Measurements from ENCODE around the gene TTC39C.

The TTC39C gene

GRCh38 chr18:24031916-24032315, 17.4 kb downstream of the TTC39C start:
- no peak overlapping the region for H3K27ac ChIP-seq
- no peak for TF ChIP-seq CTCF (IDR thresholded peaks at IDR 0.05)
- TF ChIP-seq ZFX (IDR thresholded peaks at IDR 0.05; ENCODE audit: borderline replicate concordance) = no peak

GRCh38 chr18:24033641-24034412, 19.3 kb downstream of the TTC39C start:
- TF ChIP-seq CTCF (IDR thresholded peaks at IDR 0.05) (no peak), ZFX (IDR thresholded peaks at IDR 0.05; ENCODE audit: borderline replicate concordance) (no peak)
- H3K27ac ChIP-seq = no peak overlapping the region

GRCh38 chr18:24035316-24035715, 20.8 kb downstream of the TTC39C start:
- TF ChIP-seq CTCF (IDR thresholded peaks at IDR 0.05) (no peak), ZFX (IDR thresholded peaks at IDR 0.05; ENCODE audit: borderline replicate concordance) (no peak)
- no peak overlapping the region for H3K27ac ChIP-seq

- TF ChIP-seq CTCF (IDR thresholded peaks at IDR 0.05) (no peak), ZFX (IDR thresholded peaks at IDR 0.05; ENCODE audit: borderline replicate concordance) (no peak)
- no peak overlapping the region for H3K27ac ChIP-seq
Measured at GRCh38 chr18:24039671-24040070, 25.1 kb downstream of the TTC39C start.

- no peak overlapping the region for H3K27ac ChIP-seq
- TF ChIP-seq CTCF (IDR thresholded peaks at IDR 0.05) (no peak), ZFX (IDR thresholded peaks at IDR 0.05; ENCODE audit: borderline replicate concordance) (no peak)
Measured at GRCh38 chr18:24041691-24042090, 27.1 kb downstream of the TTC39C start.

GRCh38 chr18:24043403-24043802, 28.8 kb downstream of the TTC39C start:
- H3K27ac ChIP-seq = no peak overlapping the region

More at GRCh38 chr18:24043403-24043802, 28.8 kb downstream of the TTC39C start:
- no peak for TF ChIP-seq CTCF (IDR thresholded peaks at IDR 0.05)
- TF ChIP-seq ZFX (IDR thresholded peaks at IDR 0.05; ENCODE audit: borderline replicate concordance) = no peak

All from 22Rv1 (cell line).